ENCODE data around the gene UBL7.

The UBL7 gene

GRCh38 chr15:74414603-74415338, 46.2 kb downstream of the UBL7 start:
- peaks cover 9% of the 10 kb centered on the region for H3K4me1 ChIP-seq (ENCODE audit: control insufficient read depth, insufficient read depth, low read length)
- no peaks in the 10 kb centered on the region for H3K9me3 ChIP-seq (ENCODE audit: control insufficient read depth, low read length)
- H3K36me3 ChIP-seq (ENCODE audit: control insufficient read depth, insufficient read depth, low read length) = no peaks in the 10 kb centered on the region

GRCh38 chr15:74414081-74414580, 46.8 kb downstream of the UBL7 start:
- Histone ChIP-seq H3K36me3 (ENCODE audit: control insufficient read depth, insufficient read depth, low read length) (no peaks in the 10 kb centered on the region), H3K27me3 (ENCODE audit: control insufficient read depth, insufficient read depth, low read length) (no peaks in the 10 kb centered on the region), H3K4me1 (ENCODE audit: control insufficient read depth, insufficient read depth, low read length) (peaks cover 9% of the 10 kb centered on the region), H3K9ac (ENCODE audit: low read length) (no peak overlapping the region), H3K9me3 (ENCODE audit: control insufficient read depth, low read length) (no peaks in the 10 kb centered on the region), H3K4me3 (ENCODE audit: low read length) (no peak overlapping the region)

More at GRCh38 chr15:74414603-74415338, 46.2 kb downstream of the UBL7 start:
- no peak overlapping the region for H3K4me3 ChIP-seq (ENCODE audit: low read length)
- H3K27me3 ChIP-seq (ENCODE audit: control insufficient read depth, insufficient read depth, low read length) = no peaks in the 10 kb centered on the region
- no peak overlapping the region for H3K9ac ChIP-seq (ENCODE audit: low read length)

- Histone ChIP-seq H3K9ac (ENCODE audit: low read length) (no peak overlapping the region), H3K4me1 (ENCODE audit: control insufficient read depth, insufficient read depth, low read length) (peaks cover 2% of the 10 kb centered on the region), H3K9me3 (ENCODE audit: control insufficient read depth, low read length) (no peaks in the 10 kb centered on the region), H3K36me3 (ENCODE audit: control insufficient read depth, insufficient read depth, low read length) (no peaks in the 10 kb centered on the region), H3K27me3 (ENCODE audit: control insufficient read depth, insufficient read depth, low read length) (no peaks in the 10 kb centered on the region), H3K4me3 (ENCODE audit: low read length) (no peak overlapping the region)
Observed at GRCh38 chr15:74413350-74414080, 47.4 kb downstream of the UBL7 start.

GRCh38 chr15:74412159-74412558, 48.8 kb downstream of the UBL7 start:
- Histone ChIP-seq H3K4me1 (ENCODE audit: control insufficient read depth, insufficient read depth, low read length) (no peaks in the 10 kb centered on the region), H3K36me3 (ENCODE audit: control insufficient read depth, insufficient read depth, low read length) (no peaks in the 10 kb centered on the region), H3K9me3 (ENCODE audit: control insufficient read depth, low read length) (no peaks in the 10 kb centered on the region), H3K4me3 (ENCODE audit: low read length) (no peak overlapping the region), H3K27me3 (ENCODE audit: control insufficient read depth, insufficient read depth, low read length) (no peaks in the 10 kb centered on the region), H3K9ac (ENCODE audit: low read length) (no peak overlapping the region)

GRCh38 chr15:74411686-74412085, 49.3 kb downstream of the UBL7 start:
- no peaks in the 10 kb centered on the region for H3K9me3 ChIP-seq (ENCODE audit: control insufficient read depth, low read length)
- no peaks in the 10 kb centered on the region for H3K36me3 ChIP-seq (ENCODE audit: control insufficient read depth, insufficient read depth, low read length)
- no peak overlapping the region for H3K4me3 ChIP-seq (ENCODE audit: low read length)
- no peaks in the 10 kb centered on the region for H3K4me1 ChIP-seq (ENCODE audit: control insufficient read depth, insufficient read depth, low read length)
- H3K9ac ChIP-seq (ENCODE audit: low read length) = no peak overlapping the region
- H3K27me3 ChIP-seq (ENCODE audit: control insufficient read depth, insufficient read depth, low read length) = peaks cover 3% of the 10 kb centered on the region

- H3K36me3 ChIP-seq (ENCODE audit: control insufficient read depth, insufficient read depth, low read length) = no peaks in the 10 kb centered on the region
- no peak overlapping the region for H3K9ac ChIP-seq (ENCODE audit: low read length)
- no peak overlapping the region for H3K4me3 ChIP-seq (ENCODE audit: low read length)
- H3K9me3 ChIP-seq (ENCODE audit: control insufficient read depth, low read length) = no peaks in the 10 kb centered on the region
- H3K4me1 ChIP-seq (ENCODE audit: control insufficient read depth, insufficient read depth, low read length) = no peaks in the 10 kb centered on the region
- H3K27me3 ChIP-seq (ENCODE audit: control insufficient read depth, insufficient read depth, low read length) = peaks cover 5% of the 10 kb centered on the region
Observed at GRCh38 chr15:74410502-74410901, 50.5 kb downstream of the UBL7 start.

GRCh38 chr15:74409225-74409624, 51.7 kb downstream of the UBL7 start:
- no peaks in the 10 kb centered on the region for H3K4me1 ChIP-seq (ENCODE audit: control insufficient read depth, insufficient read depth, low read length)
- no peaks in the 10 kb centered on the region for H3K36me3 ChIP-seq (ENCODE audit: control insufficient read depth, insufficient read depth, low read length)
- no peak overlapping the region for H3K9ac ChIP-seq (ENCODE audit: low read length)
- no peaks in the 10 kb centered on the region for H3K9me3 ChIP-seq (ENCODE audit: control insufficient read depth, low read length)
- peaks cover 5% of the 10 kb centered on the region for H3K27me3 ChIP-seq (ENCODE audit: control insufficient read depth, insufficient read depth, low read length)
- no peak overlapping the region for H3K4me3 ChIP-seq (ENCODE audit: low read length)

GRCh38 chr15:74408815-74409214, 52.1 kb downstream of the UBL7 start:
- Histone ChIP-seq H3K4me3 (ENCODE audit: low read length) (no peak overlapping the region), H3K4me1 (ENCODE audit: control insufficient read depth, insufficient read depth, low read length) (no peaks in the 10 kb centered on the region), H3K36me3 (ENCODE audit: control insufficient read depth, insufficient read depth, low read length) (no peaks in the 10 kb centered on the region), H3K27me3 (ENCODE audit: control insufficient read depth, insufficient read depth, low read length) (peaks cover 5% of the 10 kb centered on the region), H3K9ac (ENCODE audit: low read length) (no peak overlapping the region), H3K9me3 (ENCODE audit: control insufficient read depth, low read length) (no peaks in the 10 kb centered on the region)

- H3K4me1 ChIP-seq (ENCODE audit: control insufficient read depth, insufficient read depth, low read length) = no peaks in the 10 kb centered on the region
- H3K9me3 ChIP-seq (ENCODE audit: control insufficient read depth, low read length) = no peaks in the 10 kb centered on the region
- no peak overlapping the region for H3K4me3 ChIP-seq (ENCODE audit: low read length)
- H3K27me3 ChIP-seq (ENCODE audit: control insufficient read depth, insufficient read depth, low read length) = peaks cover 5% of the 10 kb centered on the region
- no peak overlapping the region for H3K9ac ChIP-seq (ENCODE audit: low read length)
- H3K36me3 ChIP-seq (ENCODE audit: control insufficient read depth, insufficient read depth, low read length) = no peaks in the 10 kb centered on the region
Observed at GRCh38 chr15:74408385-74408784, 52.6 kb downstream of the UBL7 start.

- Histone ChIP-seq H3K27me3 (ENCODE audit: control insufficient read depth, insufficient read depth, low read length) (peaks cover 5% of the 10 kb centered on the region), H3K36me3 (ENCODE audit: control insufficient read depth, insufficient read depth, low read length) (no peaks in the 10 kb centered on the region), H3K4me1 (ENCODE audit: control insufficient read depth, insufficient read depth, low read length) (no peaks in the 10 kb centered on the region), H3K9ac (ENCODE audit: low read length) (no peak overlapping the region), H3K9me3 (ENCODE audit: control insufficient read depth, low read length) (no peaks in the 10 kb centered on the region), H3K4me3 (ENCODE audit: low read length) (no peak overlapping the region)
Observed at GRCh38 chr15:74406992-74407705, 53.8 kb downstream of the UBL7 start.

GRCh38 chr15:74406517-74406916, 54.4 kb downstream of the UBL7 start:
- no peaks in the 10 kb centered on the region for H3K9me3 ChIP-seq (ENCODE audit: control insufficient read depth, low read length)
- H3K4me1 ChIP-seq (ENCODE audit: control insufficient read depth, insufficient read depth, low read length) = peaks cover 1% of the 10 kb centered on the region
- peaks cover 5% of the 10 kb centered on the region for H3K27me3 ChIP-seq (ENCODE audit: control insufficient read depth, insufficient read depth, low read length)
- no peak overlapping the region for H3K9ac ChIP-seq (ENCODE audit: low read length)
- no peak overlapping the region for H3K4me3 ChIP-seq (ENCODE audit: low read length)
- no peaks in the 10 kb centered on the region for H3K36me3 ChIP-seq (ENCODE audit: control insufficient read depth, insufficient read depth, low read length)

- H3K36me3 ChIP-seq (ENCODE audit: control insufficient read depth, insufficient read depth, low read length) = no peaks in the 10 kb centered on the region
- H3K9ac ChIP-seq (ENCODE audit: low read length) = no peak overlapping the region
- no peaks in the 10 kb centered on the region for H3K9me3 ChIP-seq (ENCODE audit: control insufficient read depth, low read length)
- peaks cover 8% of the 10 kb centered on the region for H3K4me1 ChIP-seq (ENCODE audit: control insufficient read depth, insufficient read depth, low read length)
- no peak overlapping the region for H3K4me3 ChIP-seq (ENCODE audit: low read length)
- H3K27me3 ChIP-seq (ENCODE audit: control insufficient read depth, insufficient read depth, low read length) = peaks cover 5% of the 10 kb centered on the region
Observed at GRCh38 chr15:74405823-74406222, 55.1 kb downstream of the UBL7 start.

All from mucosa of stomach (tissue), 1 donor.